SK-N-SH (cell line): Measurements from ENCODE around the gene PDE4DIP.
"Not testable (repeated sequence)": the region's sequence is repeated elsewhere in the genome, so short reads cannot be mapped to it uniquely, and the experiment has no call there.

Experiments
- TF ChIP-seq, protein P1 (sequence below): fragments of 150-350 bp; IDR thresholded peaks from 2 replicates; pipeline ENCODE4 v1.6.1; 2017; ENCODE audit warnings: antibody characterized with exemption, low read length, low read depth, borderline replicate concordance
- TF ChIP-seq, protein P2 (sequence below): IDR thresholded peaks from 2 replicates; pipeline ENCODE4 v1.6.1; 2012; ENCODE audit warnings: mild to moderate bottlenecking, low read depth, low read length, moderate library complexity

DNA sequence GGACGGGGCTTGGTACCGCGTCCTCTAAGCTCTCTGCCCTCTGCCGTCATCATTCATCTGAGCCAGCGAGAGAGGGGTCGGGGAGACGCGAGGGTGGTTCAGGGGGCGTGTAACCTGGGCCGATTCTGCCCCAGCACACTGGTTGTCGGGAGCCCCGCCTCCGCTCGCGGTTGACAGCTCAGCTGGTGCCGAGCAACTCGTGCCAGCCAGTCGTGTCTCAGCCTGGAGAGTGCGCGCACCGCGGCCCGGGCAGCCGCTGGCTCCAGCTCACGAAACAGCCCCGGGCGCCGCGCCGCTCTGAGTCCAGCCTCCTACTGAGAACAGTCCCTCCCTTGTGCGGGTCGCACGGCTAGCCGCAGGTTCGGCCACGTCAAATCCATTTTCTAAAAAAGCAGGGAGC lies at the start of gene PDE4DIP:
- TF ChIP-seq, protein P1, sequence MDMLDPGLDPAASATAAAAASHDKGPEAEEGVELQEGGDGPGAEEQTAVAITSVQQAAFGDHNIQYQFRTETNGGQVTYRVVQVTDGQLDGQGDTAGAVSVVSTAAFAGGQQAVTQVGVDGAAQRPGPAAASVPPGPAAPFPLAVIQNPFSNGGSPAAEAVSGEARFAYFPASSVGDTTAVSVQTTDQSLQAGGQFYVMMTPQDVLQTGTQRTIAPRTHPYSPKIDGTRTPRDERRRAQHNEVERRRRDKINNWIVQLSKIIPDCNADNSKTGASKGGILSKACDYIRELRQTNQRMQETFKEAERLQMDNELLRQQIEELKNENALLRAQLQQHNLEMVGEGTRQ, result not testable (repeated sequence)
- TF ChIP-seq, protein P2, sequence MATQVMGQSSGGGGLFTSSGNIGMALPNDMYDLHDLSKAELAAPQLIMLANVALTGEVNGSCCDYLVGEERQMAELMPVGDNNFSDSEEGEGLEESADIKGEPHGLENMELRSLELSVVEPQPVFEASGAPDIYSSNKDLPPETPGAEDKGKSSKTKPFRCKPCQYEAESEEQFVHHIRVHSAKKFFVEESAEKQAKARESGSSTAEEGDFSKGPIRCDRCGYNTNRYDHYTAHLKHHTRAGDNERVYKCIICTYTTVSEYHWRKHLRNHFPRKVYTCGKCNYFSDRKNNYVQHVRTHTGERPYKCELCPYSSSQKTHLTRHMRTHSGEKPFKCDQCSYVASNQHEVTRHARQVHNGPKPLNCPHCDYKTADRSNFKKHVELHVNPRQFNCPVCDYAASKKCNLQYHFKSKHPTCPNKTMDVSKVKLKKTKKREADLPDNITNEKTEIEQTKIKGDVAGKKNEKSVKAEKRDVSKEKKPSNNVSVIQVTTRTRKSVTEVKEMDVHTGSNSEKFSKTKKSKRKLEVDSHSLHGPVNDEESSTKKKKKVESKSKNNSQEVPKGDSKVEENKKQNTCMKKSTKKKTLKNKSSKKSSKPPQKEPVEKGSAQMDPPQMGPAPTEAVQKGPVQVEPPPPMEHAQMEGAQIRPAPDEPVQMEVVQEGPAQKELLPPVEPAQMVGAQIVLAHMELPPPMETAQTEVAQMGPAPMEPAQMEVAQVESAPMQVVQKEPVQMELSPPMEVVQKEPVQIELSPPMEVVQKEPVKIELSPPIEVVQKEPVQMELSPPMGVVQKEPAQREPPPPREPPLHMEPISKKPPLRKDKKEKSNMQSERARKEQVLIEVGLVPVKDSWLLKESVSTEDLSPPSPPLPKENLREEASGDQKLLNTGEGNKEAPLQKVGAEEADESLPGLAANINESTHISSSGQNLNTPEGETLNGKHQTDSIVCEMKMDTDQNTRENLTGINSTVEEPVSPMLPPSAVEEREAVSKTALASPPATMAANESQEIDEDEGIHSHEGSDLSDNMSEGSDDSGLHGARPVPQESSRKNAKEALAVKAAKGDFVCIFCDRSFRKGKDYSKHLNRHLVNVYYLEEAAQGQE, result not testable (repeated sequence)
